Measurements from ENCODE around the gene CELA2A. TPM values are rescaled to one million over a fixed set of nuclear protein-coding genes. Genes with fewer than 3 reads are reported as not detected.

CELA2A gene
- total RNA-seq, 1 experiment from 2014 or later, result not detected

GRCh38 chr1:15435239-15436077 is 21.1 kb upstream of the CELA2A start:
- POLR2A ChIA-PET, result interaction anchor here (0.6 to 1.2 kb wide), 2 partner anchors 8 to 196 kb away, joined by 3 to 4 read pairs; no protein-coding TSS in a partner anchor
- H3K36me3 Mint-ChIP-seq (ENCODE audit: insufficient read depth, unreplicated experiment), result no peaks in the 10 kb centered on the region
- no peak overlapping the region for H3K4me3 Mint-ChIP-seq (ENCODE audit: unreplicated experiment)

GRCh38 chr1:15436881-15437442 is 19.6 kb upstream of the CELA2A start:
- no TSS peak for BruUV-seq (replicated peaks)
- DNase-seq (ENCODE audit: unreplicated experiment), result no peak
- CTCF ChIA-PET, result interaction anchor here (0.6 kb wide), 1 partner anchor 620 kb away, joined by 5 read pairs; no protein-coding TSS in a partner anchor
- Mint-ChIP-seq H3K36me3 (ENCODE audit: insufficient read depth, unreplicated experiment) (no peaks in the 10 kb centered on the region), H3K27me3 (ENCODE audit: insufficient read depth, unreplicated experiment) (no peaks in the 10 kb centered on the region), H3K9me3 (ENCODE audit: unreplicated experiment) (no peaks in the 10 kb centered on the region), H3K27ac (ENCODE audit: low read depth, unreplicated experiment) (no peak overlapping the region), H3K4me1 (ENCODE audit: insufficient read depth, unreplicated experiment) (peaks cover 6% of the 10 kb centered on the region), H3K4me3 (ENCODE audit: unreplicated experiment) (no peak overlapping the region)
- POLR2A ChIA-PET, result interaction anchor here (0.6 to 0.7 kb wide), 2 partner anchors 12 to 806 kb away, joined by 3 to 5 read pairs; no protein-coding TSS in a partner anchor
- no peak for TF ChIP-seq CTCF (IDR thresholded peaks at IDR 0.05; ENCODE audit: unreplicated experiment)
- intact Hi-C loops (cut with micrococcal nuclease), result loop anchor here (10.0 kb wide), 1 partner anchor 68 kb away; no protein-coding TSS in a partner anchor

More at GRCh38 chr1:15435239-15436077, 21.1 kb upstream of the CELA2A start:
- BruUV-seq (replicated peaks), result no TSS peak
- no peak for DNase-seq (ENCODE audit: unreplicated experiment)
- no peak overlapping the region for H3K27ac Mint-ChIP-seq (ENCODE audit: low read depth, unreplicated experiment)
- no peak for TF ChIP-seq CTCF (IDR thresholded peaks at IDR 0.05; ENCODE audit: unreplicated experiment)
- CTCF ChIA-PET, result interaction anchor here (0.5 to 13.2 kb wide), 4 partner anchors 107 to 303 kb away, joined by 3 to 165 read pairs (median 3); no protein-coding TSS in a partner anchor
- H3K27me3 Mint-ChIP-seq (ENCODE audit: insufficient read depth, unreplicated experiment), result no peaks in the 10 kb centered on the region
- no peaks in the 10 kb centered on the region for H3K9me3 Mint-ChIP-seq (ENCODE audit: unreplicated experiment)
- intact Hi-C loops (cut with micrococcal nuclease), result loop anchor here (10.0 kb wide), 1 partner anchor 69 kb away; no protein-coding TSS in a partner anchor
- H3K4me1 Mint-ChIP-seq (ENCODE audit: insufficient read depth, unreplicated experiment), result peaks cover 6% of the 10 kb centered on the region

GRCh38 chr1:15439325-15439724 is 17.2 kb upstream of the CELA2A start:
- DNase-seq (ENCODE audit: unreplicated experiment), result no peak
- BruUV-seq (replicated peaks), result no TSS peak
- H3K27ac Mint-ChIP-seq (ENCODE audit: low read depth, unreplicated experiment), result no peak overlapping the region
- no peaks in the 10 kb centered on the region for H3K36me3 Mint-ChIP-seq (ENCODE audit: insufficient read depth, unreplicated experiment)
- H3K9me3 Mint-ChIP-seq (ENCODE audit: unreplicated experiment), result no peaks in the 10 kb centered on the region
- no peaks in the 10 kb centered on the region for H3K4me1 Mint-ChIP-seq (ENCODE audit: insufficient read depth, unreplicated experiment)
- no peak overlapping the region for H3K4me3 Mint-ChIP-seq (ENCODE audit: unreplicated experiment)
- CTCF ChIA-PET, result interaction anchor here (0.7 to 1.5 kb wide), 2 partner anchors 116 to 372 kb away, joined by 3 to 7 read pairs; no protein-coding TSS in a partner anchor
- TF ChIP-seq CTCF (IDR thresholded peaks at IDR 0.05; ENCODE audit: unreplicated experiment), result no peak
- POLR2A ChIA-PET, result no interaction called here
- intact Hi-C loops (cut with micrococcal nuclease), result loop anchor here (10.0 kb wide), 1 partner anchor 65 kb away; no protein-coding TSS in a partner anchor
- H3K27me3 Mint-ChIP-seq (ENCODE audit: insufficient read depth, unreplicated experiment), result no peaks in the 10 kb centered on the region

GRCh38 chr1:15440357-15440756 is 16.2 kb upstream of the CELA2A start:
- Mint-ChIP-seq H3K4me3 (ENCODE audit: unreplicated experiment) (no peak overlapping the region), H3K27me3 (ENCODE audit: insufficient read depth, unreplicated experiment) (no peaks in the 10 kb centered on the region), H3K27ac (ENCODE audit: low read depth, unreplicated experiment) (no peak overlapping the region), H3K36me3 (ENCODE audit: insufficient read depth, unreplicated experiment) (no peaks in the 10 kb centered on the region), H3K9me3 (ENCODE audit: unreplicated experiment) (no peaks in the 10 kb centered on the region), H3K4me1 (ENCODE audit: insufficient read depth, unreplicated experiment) (no peaks in the 10 kb centered on the region)
- POLR2A ChIA-PET, result interaction anchor here (0.7 kb wide), 1 partner anchor 128 kb away, joined by 5 read pairs; no protein-coding TSS in a partner anchor
- DNase-seq (ENCODE audit: unreplicated experiment), result no peak
- TF ChIP-seq CTCF (IDR thresholded peaks at IDR 0.05; ENCODE audit: unreplicated experiment), result no peak
- BruUV-seq (replicated peaks), result no TSS peak
- CTCF ChIA-PET, result interaction anchor here (0.6 to 2.6 kb wide), 3 partner anchors 8 to 366 kb away, joined by 4 to 7 read pairs (median 5); no protein-coding TSS in a partner anchor
- intact Hi-C loops (cut with micrococcal nuclease), result no loop called here

Measured in MCF 10A (cell line).